ENCODE results near the gene TYW3.

Gene TYW3

DNA sequence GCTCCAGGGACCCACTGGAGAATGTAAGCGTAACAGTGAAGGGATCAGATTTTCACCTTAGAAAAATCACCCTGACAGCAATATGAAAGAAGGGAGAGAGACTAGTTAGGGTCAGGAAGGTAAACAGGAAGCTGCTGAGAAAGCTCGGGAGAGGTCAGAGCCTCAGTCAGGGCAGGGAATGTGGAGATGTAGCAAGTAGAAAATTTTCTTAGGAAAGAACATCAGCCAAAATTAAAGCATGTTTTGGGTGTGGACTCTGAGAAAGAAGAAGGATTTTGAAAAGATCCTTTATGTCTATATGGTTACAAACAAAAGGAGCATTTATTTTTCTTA is 42.6 kb upstream of the TYW3 start (continued):
- no peak for TF ChIP-seq ZNF248 (tag by site-specific recombination; IDR thresholded peaks at IDR 0.05)
- no peak for TF ChIP-seq SCRT2 (tag by site-specific recombination; IDR thresholded peaks at IDR 0.05)
- no peak for TF ChIP-seq ZBTB7A (tag by site-specific recombination; IDR thresholded peaks at IDR 0.05; ENCODE audit: low read depth)
- TF ChIP-seq, protein P1, sequence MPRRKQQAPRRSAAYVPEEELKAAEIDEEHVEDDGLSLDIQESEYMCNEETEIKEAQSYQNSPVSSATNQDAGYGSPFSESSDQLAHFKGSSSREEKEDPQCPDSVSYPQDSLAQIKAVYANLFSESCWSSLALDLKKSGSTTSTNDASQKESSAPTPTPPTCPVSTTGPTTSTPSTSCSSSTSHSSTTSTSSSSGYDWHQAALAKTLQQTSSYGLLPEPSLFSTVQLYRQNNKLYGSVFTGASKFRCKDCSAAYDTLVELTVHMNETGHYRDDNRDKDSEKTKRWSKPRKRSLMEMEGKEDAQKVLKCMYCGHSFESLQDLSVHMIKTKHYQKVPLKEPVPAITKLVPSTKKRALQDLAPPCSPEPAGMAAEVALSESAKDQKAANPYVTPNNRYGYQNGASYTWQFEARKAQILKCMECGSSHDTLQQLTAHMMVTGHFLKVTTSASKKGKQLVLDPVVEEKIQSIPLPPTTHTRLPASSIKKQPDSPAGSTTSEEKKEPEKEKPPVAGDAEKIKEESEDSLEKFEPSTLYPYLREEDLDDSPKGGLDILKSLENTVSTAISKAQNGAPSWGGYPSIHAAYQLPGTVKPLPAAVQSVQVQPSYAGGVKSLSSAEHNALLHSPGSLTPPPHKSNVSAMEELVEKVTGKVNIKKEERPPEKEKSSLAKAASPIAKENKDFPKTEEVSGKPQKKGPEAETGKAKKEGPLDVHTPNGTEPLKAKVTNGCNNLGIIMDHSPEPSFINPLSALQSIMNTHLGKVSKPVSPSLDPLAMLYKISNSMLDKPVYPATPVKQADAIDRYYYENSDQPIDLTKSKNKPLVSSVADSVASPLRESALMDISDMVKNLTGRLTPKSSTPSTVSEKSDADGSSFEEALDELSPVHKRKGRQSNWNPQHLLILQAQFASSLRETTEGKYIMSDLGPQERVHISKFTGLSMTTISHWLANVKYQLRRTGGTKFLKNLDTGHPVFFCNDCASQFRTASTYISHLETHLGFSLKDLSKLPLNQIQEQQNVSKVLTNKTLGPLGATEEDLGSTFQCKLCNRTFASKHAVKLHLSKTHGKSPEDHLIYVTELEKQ (tag by site-specific recombination; IDR thresholded peaks at IDR 0.05; ENCODE audit: borderline replicate concordance) = no peak

DNA sequence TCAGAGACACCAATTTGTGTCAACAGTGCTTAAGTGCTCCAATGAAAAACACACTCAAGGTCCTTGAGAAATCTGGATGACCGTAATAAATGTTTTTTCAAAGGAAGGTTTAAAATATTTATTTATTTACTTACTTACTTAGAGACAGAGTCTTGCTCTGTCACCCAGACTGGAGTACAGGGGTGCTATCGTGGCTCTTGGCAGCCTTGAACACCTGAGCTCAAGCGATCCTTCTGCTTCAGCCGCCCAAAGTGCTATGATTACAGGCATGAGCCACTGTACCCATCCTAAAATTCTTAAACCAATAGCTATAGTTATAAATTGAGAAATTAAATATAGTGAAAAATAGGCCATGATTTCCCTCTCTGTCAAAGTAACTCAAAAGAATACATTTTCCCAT is 42.0 kb upstream of the TYW3 start:
- H3K4me3 ChIP-seq (ENCODE audit: low read depth, low read length) = no peak overlapping the region
- H3K4me1 ChIP-seq (ENCODE audit: control insufficient read depth, insufficient read depth, low read length) = no peaks in the 10 kb centered on the region
- H3K36me3 ChIP-seq (ENCODE audit: control insufficient read depth in 2 of 2, insufficient read depth in 1 of 2, low read length in 2 of 2) = no peaks in the 10 kb centered on the region
- no peaks in the 10 kb centered on the region for H3K9me3 ChIP-seq (ENCODE audit: control insufficient read depth, insufficient read depth, low read depth, low read length)
- POLR2A ChIA-PET = no interaction called here
- no peak overlapping the region for H3K27ac ChIP-seq (ENCODE audit: extremely low read depth, low read depth, low read length)
- CTCF ChIA-PET = interaction anchor here (0.6 to 3.9 kb wide), 11 partner anchors 8 to 1099 kb away, joined by 3 to 32 read pairs (median 4); partner anchors contain the start of genes CRYZ and TYW3
- TF ChIP-seq, protein P2, sequence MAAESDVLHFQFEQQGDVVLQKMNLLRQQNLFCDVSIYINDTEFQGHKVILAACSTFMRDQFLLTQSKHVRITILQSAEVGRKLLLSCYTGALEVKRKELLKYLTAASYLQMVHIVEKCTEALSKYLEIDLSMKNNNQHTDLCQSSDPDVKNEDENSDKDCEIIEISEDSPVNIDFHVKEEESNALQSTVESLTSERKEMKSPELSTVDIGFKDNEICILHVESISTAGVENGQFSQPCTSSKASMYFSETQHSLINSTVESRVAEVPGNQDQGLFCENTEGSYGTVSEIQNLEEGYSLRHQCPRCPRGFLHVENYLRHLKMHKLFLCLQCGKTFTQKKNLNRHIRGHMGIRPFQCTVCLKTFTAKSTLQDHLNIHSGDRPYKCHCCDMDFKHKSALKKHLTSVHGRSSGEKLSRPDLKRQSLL (tag by site-specific recombination; IDR thresholded peaks at IDR 0.05) = no peak
- TF ChIP-seq GLIS2 (tag by site-specific recombination; IDR thresholded peaks at IDR 0.05) (no peak), ZNF791 (tag by site-specific recombination; IDR thresholded peaks at IDR 0.05) (no peak), ZFP69B (tag by site-specific recombination; IDR thresholded peaks at IDR 0.05) (no peak), PRDM1 (tag by site-specific recombination; IDR thresholded peaks at IDR 0.05) (no peak), ZNF549 (tag by site-specific recombination; IDR thresholded peaks at IDR 0.05) (no peak), ZNF174 (tag by site-specific recombination; IDR thresholded peaks at IDR 0.05) (no peak), ZNF621 (tag by site-specific recombination; IDR thresholded peaks at IDR 0.05) (no peak)
- TF ChIP-seq, protein P3, sequence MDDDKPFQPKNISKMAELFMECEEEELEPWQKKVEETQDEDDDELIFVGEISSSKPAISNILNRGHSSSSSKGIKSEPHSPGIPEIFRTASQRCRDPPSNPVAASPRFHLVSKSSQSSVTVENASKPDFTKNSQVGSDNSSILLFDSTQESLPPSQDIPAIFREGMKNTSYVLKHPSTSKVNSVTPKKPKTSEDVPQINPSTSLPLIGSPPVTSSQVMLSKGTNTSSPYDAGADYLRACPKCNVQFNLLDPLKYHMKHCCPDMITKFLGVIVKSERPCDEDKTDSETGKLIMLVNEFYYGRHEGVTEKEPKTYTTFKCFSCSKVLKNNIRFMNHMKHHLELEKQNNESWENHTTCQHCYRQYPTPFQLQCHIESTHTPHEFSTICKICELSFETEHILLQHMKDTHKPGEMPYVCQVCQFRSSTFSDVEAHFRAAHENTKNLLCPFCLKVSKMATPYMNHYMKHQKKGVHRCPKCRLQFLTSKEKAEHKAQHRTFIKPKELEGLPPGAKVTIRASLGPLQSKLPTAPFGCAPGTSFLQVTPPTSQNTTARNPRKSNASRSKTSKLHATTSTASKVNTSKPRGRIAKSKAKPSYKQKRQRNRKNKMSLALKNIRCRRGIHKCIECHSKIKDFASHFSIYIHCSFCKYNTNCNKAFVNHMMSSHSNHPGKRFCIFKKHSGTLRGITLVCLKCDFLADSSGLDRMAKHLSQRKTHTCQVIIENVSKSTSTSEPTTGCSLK (tag by site-specific recombination; IDR thresholded peaks at IDR 0.05) = no peak
- TF ChIP-seq, protein P4, sequence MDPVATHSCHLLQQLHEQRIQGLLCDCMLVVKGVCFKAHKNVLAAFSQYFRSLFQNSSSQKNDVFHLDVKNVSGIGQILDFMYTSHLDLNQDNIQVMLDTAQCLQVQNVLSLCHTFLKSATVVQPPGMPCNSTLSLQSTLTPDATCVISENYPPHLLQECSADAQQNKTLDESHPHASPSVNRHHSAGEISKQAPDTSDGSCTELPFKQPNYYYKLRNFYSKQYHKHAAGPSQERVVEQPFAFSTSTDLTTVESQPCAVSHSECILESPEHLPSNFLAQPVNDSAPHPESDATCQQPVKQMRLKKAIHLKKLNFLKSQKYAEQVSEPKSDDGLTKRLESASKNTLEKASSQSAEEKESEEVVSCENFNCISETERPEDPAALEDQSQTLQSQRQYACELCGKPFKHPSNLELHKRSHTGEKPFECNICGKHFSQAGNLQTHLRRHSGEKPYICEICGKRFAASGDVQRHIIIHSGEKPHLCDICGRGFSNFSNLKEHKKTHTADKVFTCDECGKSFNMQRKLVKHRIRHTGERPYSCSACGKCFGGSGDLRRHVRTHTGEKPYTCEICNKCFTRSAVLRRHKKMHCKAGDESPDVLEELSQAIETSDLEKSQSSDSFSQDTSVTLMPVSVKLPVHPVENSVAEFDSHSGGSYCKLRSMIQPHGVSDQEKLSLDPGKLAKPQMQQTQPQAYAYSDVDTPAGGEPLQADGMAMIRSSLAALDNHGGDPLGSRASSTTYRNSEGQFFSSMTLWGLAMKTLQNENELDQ (tag by site-specific recombination; IDR thresholded peaks at IDR 0.05; ENCODE audit: low read depth) = no peak
- TF ChIP-seq, protein P5, sequence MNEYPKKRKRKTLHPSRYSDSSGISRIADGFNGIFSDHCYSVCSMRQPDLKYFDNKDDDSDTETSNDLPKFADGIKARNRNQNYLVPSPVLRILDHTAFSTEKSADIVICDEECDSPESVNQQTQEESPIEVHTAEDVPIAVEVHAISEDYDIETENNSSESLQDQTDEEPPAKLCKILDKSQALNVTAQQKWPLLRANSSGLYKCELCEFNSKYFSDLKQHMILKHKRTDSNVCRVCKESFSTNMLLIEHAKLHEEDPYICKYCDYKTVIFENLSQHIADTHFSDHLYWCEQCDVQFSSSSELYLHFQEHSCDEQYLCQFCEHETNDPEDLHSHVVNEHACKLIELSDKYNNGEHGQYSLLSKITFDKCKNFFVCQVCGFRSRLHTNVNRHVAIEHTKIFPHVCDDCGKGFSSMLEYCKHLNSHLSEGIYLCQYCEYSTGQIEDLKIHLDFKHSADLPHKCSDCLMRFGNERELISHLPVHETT (tag by site-specific recombination; IDR thresholded peaks at IDR 0.05) = no peak
